Ovary (tissue), 9 donors: Measurements from ENCODE around the gene EVX1. TPM values are rescaled to one million over a fixed set of nuclear protein-coding genes. Genes with fewer than 3 reads are reported as not detected.

Experiments used
- DNase-seq, 5 donors: peaks; one replicate each; pipeline ENCODE4 v3.0.0-alpha.2; 2019 to 2020
- H3K27ac ChIP-seq, 2 donors: fragments of 200-600 bp; one replicate each; pipeline versions ENCODE4 v1.5.1 to v1.8.0; 2019 to 2022
- H3K27me3 ChIP-seq: fragments of 200-600 bp; one replicate; pipeline ENCODE4 v1.8.0; 2022
- H3K36me3 ChIP-seq: fragments of 200-600 bp; sonication (generic); one replicate; pipeline ENCODE4 v1.5.1; 2019
- H3K4me1 ChIP-seq: one replicate; pipeline ENCODE4 v1.8.1; 2013; ENCODE audit warnings: mild to moderate bottlenecking, moderate library complexity; ENCODE audit not compliant: insufficient read depth
- H3K4me3 ChIP-seq: fragments of 200-600 bp; sonication (generic); one replicate; pipeline ENCODE4 v1.5.1; 2017
- H3K9me3 ChIP-seq, 2 donors: fragments of 200-600 bp in 1 of 2; sonication (generic) in 1 of 2; one replicate each; pipeline versions ENCODE4 v1.5.1 to v1.8.1; 2013 to 2019; ENCODE audit warnings: mild to moderate bottlenecking in 1 of 2, moderate library complexity in 1 of 2
- CTCF ChIP-seq, 3 donors: fragments of 450-650 bp in 2 of 3; fragments of 200-600 bp in 1 of 3; IDR thresholded peaks; one replicate each; pipeline versions ENCODE4 v1.5.1 to v1.8.0; 2016 to 2022; ENCODE audit warnings: antibody characterized with exemption in 3 of 3, mild to moderate bottlenecking in 1 of 3
- EP300 ChIP-seq: sonication (generic); formaldehyde crosslinking; IDR thresholded peaks from one replicate; pipeline ENCODE4 v1.6.1; 2017; ENCODE audit warnings: antibody characterized with exemption
- POLR2A ChIP-seq: fragments of 450-650 bp; IDR thresholded peaks from one replicate; pipeline ENCODE4 v1.6.1; 2017; ENCODE audit warnings: antibody characterized with exemption, mild to moderate bottlenecking, moderate library complexity
- WGBS, 3 donors: extraction: QIAGEN DNeasy Blood & Tissue Kit in 1 of 3; methylation state at CpG; one replicate each; pipeline versions ENCODE4 v1.1.5 to v1.1.7; 2013 to 2017; 5-methylcytosine and 5-hydroxymethylcytosine counted together
- intact Hi-C, 4 donors: fragments of 100-400 bp; cut with DNase I; formaldehyde crosslinking; loops; one replicate each; pipeline versions ENCODE4 v1.11.0 to v1.15.1; 2022 to 2023
- polyA plus RNA-seq, 2 donors: library from polyadenylated mRNA; stranded (reverse); fragments of 200-250 nt in 1 of 2; fragments of 350-450 nt in 1 of 2; fragmentation: Illumina TruSeq in 1 of 2; extraction: RNeasy Lipid Tissue Mini Kit (QIAGEN cat#74804) in 1 of 2; gene quantifications; one replicate each; pipeline ENCODE4 v1.2.3, GENCODE V29; 2013 to 2014
- total RNA-seq, 7 donors: library from RNA; depleted of rRNA in 2 of 7; stranded (reverse); fragments of >200 nt in 2 of 7; fragmentation: NEBNext Ultra II Directional in 3 of 7; extraction: Animal tissue kit (Norgen Biotek cat#: 25700) in 3 of 7; gene quantifications; one replicate each; pipeline versions ENCODE4 v1.1.0 to v1.2.4, GENCODE V29; 2016 to 2023
- donor health status: DM: no; HTN: no; CAD: no; lungs with moderate emphysema.
- donor health status: DM: no; HTN: no; CAD: no.
- donor health status: Bipolar disorder and iron deficiency.
- donor health status: DM: yes; HTN: yes; CAD: no.
- donor health status: DM: no; HTN: no; CAD: no.
- donor health status: DM: yes; HTN: yes; CAD: no.

The EVX1 gene
- total and polyA plus RNA-seq, 9 donors = not detected

GRCh38 chr7:27244488-27245123, 2.0 kb downstream of the EVX1 start:
- no peaks in the 10 kb centered on the region for H3K9me3 ChIP-seq
- no peak for TF ChIP-seq CTCF (IDR thresholded peaks at IDR 0.05)
- TF ChIP-seq EP300 = no peak
- TF ChIP-seq POLR2A = no peak
- peaks cover 8% of the 10 kb centered on the region for H3K4me1 ChIP-seq
- no peak overlapping the region for H3K4me3 ChIP-seq
- H3K27ac ChIP-seq = no peak overlapping the region
- DNase-seq = no peak
- H3K27me3 ChIP-seq = peaks cover 3% of the 10 kb centered on the region
- WGBS, 3 donors = 14 to 20% (median 15%) methylated on average over 18 of the region's 18 CpGs
- intact Hi-C loops = no loop called here
- H3K36me3 ChIP-seq = no peaks in the 10 kb centered on the region

- intact Hi-C loops = no loop called here
- no peak for TF ChIP-seq EP300
- TF ChIP-seq POLR2A = no peak
- no peak for TF ChIP-seq CTCF (IDR thresholded peaks at IDR 0.05)
- no peaks in the 10 kb centered on the region for H3K9me3 ChIP-seq
- DNase-seq = no peak
- H3K27ac ChIP-seq = no peak overlapping the region
- peaks cover 6% of the 10 kb centered on the region for H3K4me1 ChIP-seq
- H3K4me3 ChIP-seq = no peak overlapping the region
- no peaks in the 10 kb centered on the region for H3K36me3 ChIP-seq
- 8 to 16% (median 12%) methylated on average over 33 to 37 of the region's 37 CpGs for WGBS, 3 donors
- peaks cover 3% of the 10 kb centered on the region for H3K27me3 ChIP-seq
Measured at GRCh38 chr7:27245124-27245797, 2.7 kb downstream of the EVX1 start.

GRCh38 chr7:27245798-27246691, 3.4 kb downstream of the EVX1 start:
- Histone ChIP-seq H3K4me3 (no peak overlapping the region), H3K4me1 (peaks cover 6% of the 10 kb centered on the region), H3K9me3 (no peaks in the 10 kb centered on the region), H3K27me3 (peaks cover 3% of the 10 kb centered on the region), H3K27ac (no peak overlapping the region), H3K36me3 (no peaks in the 10 kb centered on the region)
- 2 to 15% (median 3%) methylated on average over 68 to 90 of the region's 90 CpGs for WGBS, 3 donors
- DNase-seq = no peak
- TF ChIP-seq EP300 (no peak), POLR2A (no peak), CTCF (IDR thresholded peaks at IDR 0.05) (no peak)
- intact Hi-C loops = no loop called here

GRCh38 chr7:27247000-27247399, 4.4 kb downstream of the EVX1 start:
- intact Hi-C loops = no loop called here
- peaks cover 3% of the 10 kb centered on the region for H3K27me3 ChIP-seq
- WGBS, 3 donors = 53 to 69% (median 63%) methylated on average over 7 of the region's 7 CpGs

More at GRCh38 chr7:27247000-27247399, 4.4 kb downstream of the EVX1 start:
- Histone ChIP-seq H3K36me3 (no peaks in the 10 kb centered on the region), H3K4me1 (peaks cover 11% of the 10 kb centered on the region), H3K9me3 (no peaks in the 10 kb centered on the region), H3K4me3 (no peak overlapping the region), H3K27ac (no peak overlapping the region)
- TF ChIP-seq POLR2A (no peak), EP300 (no peak), CTCF (IDR thresholded peaks at IDR 0.05) (no peak)
- DNase-seq = no peak
